ENCODE results near the gene ATP8B3.

ATP8B3 gene

GRCh38 chr19:1808395-1808731 is 3.7 kb downstream of the ATP8B3 start:
- Histone ChIP-seq H3K27me3 (replicated peaks) (no peaks in the 10 kb centered on the region), H3K27ac (no peak overlapping the region), H3K36me3 (replicated peaks) (no peaks in the 10 kb centered on the region), H3K4me3 (ENCODE audit: low read depth, low read length) (no peak overlapping the region)
- DNase-seq = no peak
- in situ Hi-C loops (cut with HindIII; ENCODE audit: low pct_ligation_motif_present, low sequenced_read_pairs) = no loop called here
- TF ChIP-seq CTCF (IDR thresholded peaks at IDR 0.05; ENCODE audit: low read depth, low read length, missing control alignments) = no peak

GRCh38 chr19:1807695-1808394 is 4.2 kb downstream of the ATP8B3 start:
- in situ Hi-C loops (cut with HindIII; ENCODE audit: low pct_ligation_motif_present, low sequenced_read_pairs) = no loop called here
- H3K4me3 ChIP-seq (ENCODE audit: low read depth, low read length) = no peak overlapping the region
- TF ChIP-seq CTCF (IDR thresholded peaks at IDR 0.05; ENCODE audit: low read depth, low read length, missing control alignments) = no peak

GRCh38 chr19:1807030-1807694 is 4.9 kb downstream of the ATP8B3 start:
- Histone ChIP-seq H3K36me3 (replicated peaks) (no peaks in the 10 kb centered on the region), H3K27ac (no peak overlapping the region), H3K27me3 (replicated peaks) (no peaks in the 10 kb centered on the region), H3K4me3 (ENCODE audit: low read depth, low read length) (no peak overlapping the region)
- TF ChIP-seq CTCF (IDR thresholded peaks at IDR 0.05; ENCODE audit: low read depth, low read length, missing control alignments) = no peak
- in situ Hi-C loops (cut with HindIII; ENCODE audit: low pct_ligation_motif_present, low sequenced_read_pairs) = no loop called here
- no peak for DNase-seq

More at GRCh38 chr19:1807695-1808394, 4.2 kb downstream of the ATP8B3 start:
- DNase-seq = no peak
- Histone ChIP-seq H3K27me3 (replicated peaks) (no peaks in the 10 kb centered on the region), H3K36me3 (replicated peaks) (no peaks in the 10 kb centered on the region), H3K27ac (no peak overlapping the region)

GRCh38 chr19:1806184-1807029 is 5.7 kb downstream of the ATP8B3 start:
- no peak for TF ChIP-seq CTCF (IDR thresholded peaks at IDR 0.05; ENCODE audit: low read depth, low read length, missing control alignments)
- in situ Hi-C loops (cut with HindIII; ENCODE audit: low pct_ligation_motif_present, low sequenced_read_pairs) = no loop called here

GRCh38 chr19:1805401-1806183 is 6.5 kb downstream of the ATP8B3 start:
- in situ Hi-C loops (cut with HindIII; ENCODE audit: low pct_ligation_motif_present, low sequenced_read_pairs) = no loop called here
- no peaks in the 10 kb centered on the region for H3K36me3 ChIP-seq (replicated peaks)
- no peak for TF ChIP-seq CTCF (IDR thresholded peaks at IDR 0.05; ENCODE audit: low read depth, low read length, missing control alignments)

More at GRCh38 chr19:1806184-1807029, 5.7 kb downstream of the ATP8B3 start:
- DNase-seq = no peak
- Histone ChIP-seq H3K27me3 (replicated peaks) (no peaks in the 10 kb centered on the region), H3K4me3 (ENCODE audit: low read depth, low read length) (no peak overlapping the region), H3K36me3 (replicated peaks) (no peaks in the 10 kb centered on the region), H3K27ac (no peak overlapping the region)

More at GRCh38 chr19:1805401-1806183, 6.5 kb downstream of the ATP8B3 start:
- Histone ChIP-seq H3K27ac (no peak overlapping the region), H3K4me3 (ENCODE audit: low read depth, low read length) (no peak overlapping the region), H3K27me3 (replicated peaks) (no peaks in the 10 kb centered on the region)
- no peak for DNase-seq

All from brain microvascular endothelial cell (primary cell).